GM23338 (cell line): Measurements from ENCODE around the gene FBN2. TPM values are rescaled to one million over a fixed set of nuclear protein-coding genes. Genes with fewer than 3 reads are reported as not detected.

Source experiments
- ATAC-seq: fragments of 200-7000 bp; cut with Tn5 transposase; 3 replicates; pipeline ENCODE4 v1.9.1; 2020
- DNase-seq: peaks from one replicate; pipeline ENCODE4 v3.0.0-alpha.2; 2015; ENCODE audit warnings: low spot score
- H2AFZ ChIP-seq: fragments of 200-600 bp; sonication (generic); 2 replicates; pipeline ENCODE4 v1.8.0; 2016; ENCODE audit warnings: antibody characterized with exemption, mild to moderate bottlenecking, moderate library complexity
- H3F3A ChIP-seq: fragments of 200-600 bp; sonication (generic); replicated peaks from 2 replicates; pipeline ENCODE4 v1.8.0; 2017; ENCODE audit warnings: antibody characterized with exemption, mixed run types, low read depth
- H3K27ac ChIP-seq: fragments of 200-600 bp; sonication (generic); 2 replicates; pipeline ENCODE4 v1.6.1; 2016; ENCODE audit warnings: low read depth
- H3K27me3 ChIP-seq: fragments of 200-600 bp; sonication (generic); 2 replicates; pipeline ENCODE4 v1.8.0; 2016; ENCODE audit warnings: mild to moderate bottlenecking, mixed run types, moderate library complexity; ENCODE audit not compliant: insufficient read depth
- H3K36me3 ChIP-seq: fragments of 200-600 bp; sonication (generic); 2 replicates; pipeline ENCODE4 v1.8.0; 2016; ENCODE audit warnings: mild to moderate bottlenecking; ENCODE audit not compliant: insufficient read depth
- H3K4me1 ChIP-seq: fragments of 200-600 bp; sonication (generic); 2 replicates; pipeline ENCODE4 v1.8.0; 2016; ENCODE audit warnings: mild to moderate bottlenecking, moderate library complexity; ENCODE audit not compliant: insufficient read depth
- H3K4me2 ChIP-seq: fragments of 200-600 bp; sonication (generic); 2 replicates; pipeline ENCODE4 v1.7.1; 2017; ENCODE audit warnings: mixed run types
- H3K4me3 ChIP-seq: fragments of 200-600 bp; sonication (generic); 2 replicates; pipeline ENCODE4 v1.6.1; 2016; ENCODE audit warnings: mixed run types
- H3K79me2 ChIP-seq: fragments of 200-600 bp; sonication (generic); replicated peaks from 2 replicates; pipeline ENCODE4 v1.8.0; 2017; ENCODE audit warnings: mild to moderate bottlenecking; ENCODE audit not compliant: insufficient read depth
- H3K9me2 ChIP-seq: fragments of 200-600 bp; sonication (generic); 2 replicates; pipeline ENCODE4 v1.8.0; 2017; ENCODE audit not compliant: insufficient read depth
- H4K20me1 ChIP-seq: fragments of 200-600 bp; sonication (generic); replicated peaks from 2 replicates; pipeline ENCODE4 v1.8.0; 2017; ENCODE audit warnings: mild to moderate bottlenecking; ENCODE audit not compliant: insufficient read depth
- H3K27ac Mint-ChIP-seq: 2 replicates; pipeline ENCODE4 v1.8.0; 2020; ENCODE audit warnings: inconsistent platforms, mild to moderate bottlenecking, moderate library complexity, mixed read lengths
- H3K27me3 Mint-ChIP-seq: 3 replicates; pipeline ENCODE4 v1.8.0; 2022; ENCODE audit warnings: low read depth, mild to moderate bottlenecking, moderate library complexity, mixed read lengths, inconsistent platforms; ENCODE audit not compliant: insufficient read depth, poor library complexity
- H3K36me3 Mint-ChIP-seq: 3 replicates; pipeline ENCODE4 v1.8.0; 2021; ENCODE audit warnings: low read depth, mild to moderate bottlenecking, inconsistent platforms, moderate library complexity, mixed read lengths
- H3K4me1 Mint-ChIP-seq: 3 replicates; pipeline ENCODE4 v1.8.0; 2020; ENCODE audit warnings: mild to moderate bottlenecking, inconsistent platforms, mixed read lengths
- H3K4me3 Mint-ChIP-seq: 3 replicates; pipeline ENCODE4 v1.8.0; 2021; ENCODE audit warnings: moderate library complexity, mild to moderate bottlenecking, inconsistent platforms, mixed read lengths
- H3K9me3 Mint-ChIP-seq: 3 replicates; pipeline ENCODE4 v1.8.0; 2020; ENCODE audit warnings: moderate library complexity, mild to moderate bottlenecking, inconsistent platforms, mixed read lengths
- ETS1 ChIP-seq: IDR thresholded peaks from 2 replicates; pipeline ENCODE4 v1.6.1; 2016; ENCODE audit warnings: antibody characterized with exemption
- EZH2 ChIP-seq: fragments of 200-600 bp; sonication (generic); IDR thresholded peaks from one replicate; pipeline ENCODE4 v1.8.0; 2017; ENCODE audit warnings: antibody characterized with exemption, mild to moderate bottlenecking, low read depth; ENCODE audit not compliant: unreplicated experiment
- JUNB ChIP-seq: IDR thresholded peaks from one replicate; pipeline ENCODE4 v1.6.1; 2016; ENCODE audit warnings: antibody characterized with exemption; ENCODE audit not compliant: unreplicated experiment
- POLR2AphosphoS5 ChIP-seq: IDR thresholded peaks from 2 replicates; pipeline ENCODE4 v1.6.1; 2016; ENCODE audit warnings: antibody characterized with exemption, low read depth
- ZNF331 ChIP-seq: fragments of 250-450 bp; sonication (Bioruptor Pico); IDR thresholded peaks from 2 replicates; pipeline ENCODE4 v1.5.0; 2020; ENCODE audit warnings: low read depth, mild to moderate bottlenecking, moderate library complexity
- polyA plus RNA-seq: library from polyadenylated mRNA; unstranded; fragments of >200 nt; fragmentation: Nextera tagmentation; extraction: Ambion mirVana; gene quantifications from 2 replicates; pipeline ENCODE4 v1.2.1, GENCODE V29; 2016
- total RNA-seq: library from RNA; depleted of rRNA; stranded (reverse); fragments of >200 nt; shearing (Covaris generic); gene quantifications from 2 replicates; pipeline ENCODE4 v1.2.3, GENCODE V29; 2014
- TF ChIP-seq, protein P1 (sequence below): fragments of 250-450 bp; sonication (Bioruptor Pico); IDR thresholded peaks from 2 replicates; pipeline ENCODE4 v1.5.0; 2020; ENCODE audit warnings: mild to moderate bottlenecking, moderate library complexity
- TF ChIP-seq, protein P2 (sequence below), 2 experiments: fragments of 200-600 bp in 1 of 2; sonication (generic) in 1 of 2; conservative IDR thresholded peaks; 2 replicates each; pipeline versions ENCODE4 v1.5.1 to v1.6.1; 2016 to 2017; ENCODE audit warnings: antibody characterized with exemption in 2 of 2, low read depth in 2 of 2, mild to moderate bottlenecking in 2 of 2, moderate library complexity in 1 of 2

Gene FBN2
- total and polyA plus RNA-seq, 2 experiments from 2014 or later = 2.6 to 13.6 TPM

DNA sequence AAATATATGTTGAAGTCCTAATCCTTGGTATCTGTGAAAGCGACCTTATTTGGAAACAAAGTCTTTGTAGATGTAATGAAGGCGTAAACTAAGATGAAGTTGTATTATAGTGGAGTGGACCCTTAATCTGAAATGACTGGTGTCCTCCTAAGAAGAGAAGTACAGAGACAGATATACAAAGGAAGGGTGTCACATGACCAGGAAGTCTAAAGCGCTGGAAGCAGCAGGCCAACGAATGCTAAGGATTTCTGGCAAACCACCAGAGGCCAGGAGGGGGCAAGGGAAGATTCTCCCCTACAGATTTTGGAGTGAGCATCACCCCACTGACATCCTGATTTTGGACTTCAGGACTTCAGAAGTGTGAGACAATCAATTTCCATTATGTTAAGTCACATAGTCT lies 292.1 kb downstream of the FBN2 start:
- DNase-seq = no peak
- Mint-ChIP-seq H3K27me3 (peaks cover 4% of the 10 kb centered on the region), H3K36me3 (no peaks in the 10 kb centered on the region), H3K4me1 (no peaks in the 10 kb centered on the region), H3K9me3 (no peaks in the 10 kb centered on the region; the same call in 2 of the 3 replicates), H3K4me3 (no peak overlapping the region), H3K27ac (no peak overlapping the region)
- Histone ChIP-seq H2AFZ (peak overlapping the region; percentile 63; the same call in 1 of the 2 replicates), H3K4me2 (no peak overlapping the region), H3K4me1 (no peaks in the 10 kb centered on the region), H3K4me3 (no peak overlapping the region), H3K27ac (no peak overlapping the region), H3K27me3 (no peaks in the 10 kb centered on the region), H3K36me3 (no peaks in the 10 kb centered on the region), H3K9me2 (no peaks in the 10 kb centered on the region), H3F3A (no peaks in the 10 kb centered on the region), H3K79me2 (no peaks in the 10 kb centered on the region), H4K20me1 (no peaks in the 10 kb centered on the region)
- TF ChIP-seq ETS1 (no peak), JUNB (no peak), EZH2 (no peak), ZNF331 (no peak), POLR2AphosphoS5 (no peak)
- TF ChIP-seq, protein P1, sequence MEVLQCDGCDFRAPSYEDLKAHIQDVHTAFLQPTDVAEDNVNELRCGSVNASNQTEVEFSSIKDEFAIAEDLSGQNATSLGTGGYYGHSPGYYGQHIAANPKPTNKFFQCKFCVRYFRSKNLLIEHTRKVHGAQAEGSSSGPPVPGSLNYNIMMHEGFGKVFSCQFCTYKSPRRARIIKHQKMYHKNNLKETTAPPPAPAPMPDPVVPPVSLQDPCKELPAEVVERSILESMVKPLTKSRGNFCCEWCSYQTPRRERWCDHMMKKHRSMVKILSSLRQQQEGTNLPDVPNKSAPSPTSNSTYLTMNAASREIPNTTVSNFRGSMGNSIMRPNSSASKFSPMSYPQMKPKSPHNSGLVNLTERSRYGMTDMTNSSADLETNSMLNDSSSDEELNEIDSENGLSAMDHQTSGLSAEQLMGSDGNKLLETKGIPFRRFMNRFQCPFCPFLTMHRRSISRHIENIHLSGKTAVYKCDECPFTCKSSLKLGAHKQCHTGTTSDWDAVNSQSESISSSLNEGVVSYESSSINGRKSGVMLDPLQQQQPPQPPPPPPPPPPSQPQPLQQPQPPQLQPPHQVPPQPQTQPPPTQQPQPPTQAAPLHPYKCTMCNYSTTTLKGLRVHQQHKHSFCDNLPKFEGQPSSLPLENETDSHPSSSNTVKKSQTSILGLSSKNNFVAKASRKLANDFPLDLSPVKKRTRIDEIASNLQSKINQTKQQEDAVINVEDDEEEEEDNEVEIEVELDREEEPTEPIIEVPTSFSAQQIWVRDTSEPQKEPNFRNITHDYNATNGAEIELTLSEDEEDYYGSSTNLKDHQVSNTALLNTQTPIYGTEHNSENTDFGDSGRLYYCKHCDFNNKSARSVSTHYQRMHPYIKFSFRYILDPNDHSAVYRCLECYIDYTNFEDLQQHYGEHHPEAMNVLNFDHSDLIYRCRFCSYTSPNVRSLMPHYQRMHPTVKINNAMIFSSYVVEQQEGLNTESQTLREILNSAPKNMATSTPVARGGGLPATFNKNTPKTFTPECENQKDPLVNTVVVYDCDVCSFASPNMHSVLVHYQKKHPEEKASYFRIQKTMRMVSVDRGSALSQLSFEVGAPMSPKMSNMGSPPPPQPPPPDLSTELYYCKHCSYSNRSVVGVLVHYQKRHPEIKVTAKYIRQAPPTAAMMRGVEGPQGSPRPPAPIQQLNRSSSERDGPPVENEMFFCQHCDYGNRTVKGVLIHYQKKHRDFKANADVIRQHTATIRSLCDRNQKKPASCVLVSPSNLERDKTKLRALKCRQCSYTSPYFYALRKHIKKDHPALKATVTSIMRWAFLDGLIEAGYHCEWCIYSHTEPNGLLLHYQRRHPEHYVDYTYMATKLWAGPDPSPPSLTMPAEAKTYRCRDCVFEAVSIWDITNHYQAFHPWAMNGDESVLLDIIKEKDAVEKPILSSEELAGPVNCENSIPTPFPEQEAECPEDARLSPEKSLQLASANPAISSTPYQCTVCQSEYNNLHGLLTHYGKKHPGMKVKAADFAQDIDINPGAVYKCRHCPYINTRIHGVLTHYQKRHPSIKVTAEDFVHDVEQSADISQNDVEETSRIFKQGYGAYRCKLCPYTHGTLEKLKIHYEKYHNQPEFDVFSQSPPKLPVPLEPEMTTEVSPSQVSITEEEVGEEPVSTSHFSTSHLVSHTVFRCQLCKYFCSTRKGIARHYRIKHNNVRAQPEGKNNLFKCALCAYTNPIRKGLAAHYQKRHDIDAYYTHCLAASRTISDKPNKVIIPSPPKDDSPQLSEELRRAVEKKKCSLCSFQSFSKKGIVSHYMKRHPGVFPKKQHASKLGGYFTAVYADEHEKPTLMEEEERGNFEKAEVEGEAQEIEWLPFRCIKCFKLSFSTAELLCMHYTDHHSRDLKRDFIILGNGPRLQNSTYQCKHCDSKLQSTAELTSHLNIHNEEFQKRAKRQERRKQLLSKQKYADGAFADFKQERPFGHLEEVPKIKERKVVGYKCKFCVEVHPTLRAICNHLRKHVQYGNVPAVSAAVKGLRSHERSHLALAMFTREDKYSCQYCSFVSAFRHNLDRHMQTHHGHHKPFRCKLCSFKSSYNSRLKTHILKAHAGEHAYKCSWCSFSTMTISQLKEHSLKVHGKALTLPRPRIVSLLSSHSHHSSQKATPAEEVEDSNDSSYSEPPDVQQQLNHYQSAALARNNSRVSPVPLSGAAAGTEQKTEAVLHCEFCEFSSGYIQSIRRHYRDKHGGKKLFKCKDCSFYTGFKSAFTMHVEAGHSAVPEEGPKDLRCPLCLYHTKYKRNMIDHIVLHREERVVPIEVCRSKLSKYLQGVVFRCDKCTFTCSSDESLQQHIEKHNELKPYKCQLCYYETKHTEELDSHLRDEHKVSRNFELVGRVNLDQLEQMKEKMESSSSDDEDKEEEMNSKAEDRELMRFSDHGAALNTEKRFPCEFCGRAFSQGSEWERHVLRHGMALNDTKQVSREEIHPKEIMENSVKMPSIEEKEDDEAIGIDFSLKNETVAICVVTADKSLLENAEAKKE (CRISPR knock-in tag) = no peak
- TF ChIP-seq, protein P2, sequence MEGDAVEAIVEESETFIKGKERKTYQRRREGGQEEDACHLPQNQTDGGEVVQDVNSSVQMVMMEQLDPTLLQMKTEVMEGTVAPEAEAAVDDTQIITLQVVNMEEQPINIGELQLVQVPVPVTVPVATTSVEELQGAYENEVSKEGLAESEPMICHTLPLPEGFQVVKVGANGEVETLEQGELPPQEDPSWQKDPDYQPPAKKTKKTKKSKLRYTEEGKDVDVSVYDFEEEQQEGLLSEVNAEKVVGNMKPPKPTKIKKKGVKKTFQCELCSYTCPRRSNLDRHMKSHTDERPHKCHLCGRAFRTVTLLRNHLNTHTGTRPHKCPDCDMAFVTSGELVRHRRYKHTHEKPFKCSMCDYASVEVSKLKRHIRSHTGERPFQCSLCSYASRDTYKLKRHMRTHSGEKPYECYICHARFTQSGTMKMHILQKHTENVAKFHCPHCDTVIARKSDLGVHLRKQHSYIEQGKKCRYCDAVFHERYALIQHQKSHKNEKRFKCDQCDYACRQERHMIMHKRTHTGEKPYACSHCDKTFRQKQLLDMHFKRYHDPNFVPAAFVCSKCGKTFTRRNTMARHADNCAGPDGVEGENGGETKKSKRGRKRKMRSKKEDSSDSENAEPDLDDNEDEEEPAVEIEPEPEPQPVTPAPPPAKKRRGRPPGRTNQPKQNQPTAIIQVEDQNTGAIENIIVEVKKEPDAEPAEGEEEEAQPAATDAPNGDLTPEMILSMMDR (conservative IDR thresholded peaks at IDR 0.05; ENCODE audit: low read depth in 2 of 2) = no peak
- no peak for ATAC-seq
